Esophagus squamous epithelium (tissue), 4 donors: ENCODE results near the gene LDAH.

ENCODE experiments used
- CTCF ChIP-seq, 6 experiments: fragments of 450-650 bp in 4 of 6; fragments of 200-600 bp in 2 of 6; sonication (generic) in 2 of 6; IDR thresholded peaks; one replicate each; pipeline ENCODE4 v1.5.1; 2016 to 2019; ENCODE audit warnings: antibody characterized with exemption in 6 of 6, mild to moderate bottlenecking in 4 of 6, moderate library complexity in 4 of 6
- POLR2A ChIP-seq, 4 donors: fragments of 450-650 bp; IDR thresholded peaks; one replicate each; pipeline ENCODE4 v1.6.1; 2017; ENCODE audit warnings: antibody characterized with exemption in 4 of 4, mild to moderate bottlenecking in 4 of 4, moderate library complexity in 3 of 4

GRCh38 chr2:20678780-20679179 is 144.1 kb downstream of the LDAH start:
- TF ChIP-seq CTCF (IDR thresholded peaks at IDR 0.05) (no peak), POLR2A (IDR thresholded peaks at IDR 0.05) (no peak)
